H54 (cell line): ENCODE results near the gene GAP43.

Source experiments
- DNase-seq: peaks from one replicate; pipeline ENCODE4 v3.0.0; 2011; ENCODE audit warnings: low spot score, mixed read lengths; ENCODE audit not compliant: insufficient read length
- FAIRE-seq: peaks from 3 replicates; lab custom pipeline; 2011; peaks lifted over from hg19 to GRCh38; lab: Jason Lieb, UNC
- POLR2A ChIP-seq: IDR thresholded peaks from 2 replicates; pipeline ENCODE4 v1.6.1; 2011; ENCODE audit warnings: low read depth, mild to moderate bottlenecking, low read length

GAP43 gene

GRCh38 chr3:115623044-115623868 is at the start of gene GAP43:
Gene GAP43, plus strand, starts transcription at chr3:115623510. Its CDS starts 180 bp downstream, at chr3:115623690.
- no peak for TF ChIP-seq POLR2A
- FAIRE-seq (peak; percentile 91), DNase-seq (peak; percentile 33)

GRCh38 chr3:115576325-115576875 is 46.9 kb upstream of the GAP43 start:
- no peak for DNase-seq
- TF ChIP-seq POLR2A: no peak
- FAIRE-seq: no peak

GRCh38 chr3:115577000-115577399 is 46.3 kb upstream of the GAP43 start:
- DNase-seq (no peak), FAIRE-seq (no peak)
- no peak for TF ChIP-seq POLR2A

- DNase-seq: no peak
- TF ChIP-seq POLR2A: no peak
- no peak for FAIRE-seq
Measured at GRCh38 chr3:115578331-115578730, 45.0 kb upstream of the GAP43 start.

- no peak for FAIRE-seq
- TF ChIP-seq POLR2A: no peak
- DNase-seq: no peak
Measured at GRCh38 chr3:115580566-115580965, 42.7 kb upstream of the GAP43 start.

GRCh38 chr3:115581362-115582135 is 41.8 kb upstream of the GAP43 start:
- FAIRE-seq (no peak), DNase-seq (no peak)
- TF ChIP-seq POLR2A: no peak

- TF ChIP-seq POLR2A: no peak
- DNase-seq (no peak), FAIRE-seq (no peak)
Measured at GRCh38 chr3:115588201-115589115, 34.9 kb upstream of the GAP43 start.

- TF ChIP-seq POLR2A: no peak
- no peak for DNase-seq
- FAIRE-seq: no peak
Measured at GRCh38 chr3:115590873-115591272, 32.4 kb upstream of the GAP43 start.

GRCh38 chr3:115595611-115596275 is 27.6 kb upstream of the GAP43 start:
- TF ChIP-seq POLR2A: no peak
- no peak for FAIRE-seq
- no peak for DNase-seq

GRCh38 chr3:115598216-115598615 is 25.1 kb upstream of the GAP43 start:
- FAIRE-seq (no peak), DNase-seq (no peak)
- TF ChIP-seq POLR2A: no peak

- no peak for FAIRE-seq
- TF ChIP-seq POLR2A: no peak
- DNase-seq: no peak
Measured at GRCh38 chr3:115602194-115602593, 21.1 kb upstream of the GAP43 start.

- DNase-seq (no peak), FAIRE-seq (no peak)
- no peak for TF ChIP-seq POLR2A
Measured at GRCh38 chr3:115611630-115612029, 11.7 kb upstream of the GAP43 start.

GRCh38 chr3:115615001-115615814 is 8.1 kb upstream of the GAP43 start:
- no peak for TF ChIP-seq POLR2A
- DNase-seq (peak; percentile 5), FAIRE-seq (peak; percentile 6)
